ENCODE results near the gene TIMM9. TPM values are rescaled to one million over a fixed set of nuclear protein-coding genes. Genes with fewer than 3 reads are reported as not detected.
A peak's percentile ranks its signal among the peaks of the same experiment; 100 is the strongest.
"Not testable (repeated sequence)": the region's sequence is repeated elsewhere in the genome, so short reads cannot be mapped to it uniquely, and the experiment has no call there.

The TIMM9 gene
- total RNA-seq, 6 experiments from 2014 or later, result 10.3 to 44.4 (median 18.2) TPM

GRCh38 chr14:58428118-58428683, 870 bp upstream of the TIMM9 start:
- ATAC-seq, result peak; percentile 35 to 49 (median 44)
- H3K4me1 ChIP-seq, result peaks cover 0 to 26% (median 7%) of the 10 kb centered on the region in 4 donors
- intact Hi-C loops (cut with DNase I), result no loop called here
- H3K4me3 ChIP-seq, result peak overlapping the region; percentile 67 to 88 (median 73)
- H3K36me3 ChIP-seq, result peaks cover 0 to 19% (median 3%) of the 10 kb centered on the region in 4 donors
- H3K9me3 ChIP-seq, result no peaks in the 10 kb centered on the region
- no peak for TF ChIP-seq POLR2A (IDR thresholded peaks at IDR 0.05)
- TF ChIP-seq, protein P1, sequence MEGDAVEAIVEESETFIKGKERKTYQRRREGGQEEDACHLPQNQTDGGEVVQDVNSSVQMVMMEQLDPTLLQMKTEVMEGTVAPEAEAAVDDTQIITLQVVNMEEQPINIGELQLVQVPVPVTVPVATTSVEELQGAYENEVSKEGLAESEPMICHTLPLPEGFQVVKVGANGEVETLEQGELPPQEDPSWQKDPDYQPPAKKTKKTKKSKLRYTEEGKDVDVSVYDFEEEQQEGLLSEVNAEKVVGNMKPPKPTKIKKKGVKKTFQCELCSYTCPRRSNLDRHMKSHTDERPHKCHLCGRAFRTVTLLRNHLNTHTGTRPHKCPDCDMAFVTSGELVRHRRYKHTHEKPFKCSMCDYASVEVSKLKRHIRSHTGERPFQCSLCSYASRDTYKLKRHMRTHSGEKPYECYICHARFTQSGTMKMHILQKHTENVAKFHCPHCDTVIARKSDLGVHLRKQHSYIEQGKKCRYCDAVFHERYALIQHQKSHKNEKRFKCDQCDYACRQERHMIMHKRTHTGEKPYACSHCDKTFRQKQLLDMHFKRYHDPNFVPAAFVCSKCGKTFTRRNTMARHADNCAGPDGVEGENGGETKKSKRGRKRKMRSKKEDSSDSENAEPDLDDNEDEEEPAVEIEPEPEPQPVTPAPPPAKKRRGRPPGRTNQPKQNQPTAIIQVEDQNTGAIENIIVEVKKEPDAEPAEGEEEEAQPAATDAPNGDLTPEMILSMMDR (IDR thresholded peaks at IDR 0.05), result no peak
- WGBS (ENCODE audit: insufficient coverage, low coverage, low lambda C conversion rate, missing lambda C conversion rate), result under 1% methylated on average over 10 of the region's 10 CpGs
- H3K27me3 ChIP-seq, result no peaks in the 10 kb centered on the region
- no peak for DNase-seq
- H3K27ac ChIP-seq, result peak overlapping the region; percentile 87 to 98 (median 96)

GRCh38 chr14:58426670-58427280, 556 bp downstream of the TIMM9 start:
- H3K27me3 ChIP-seq, result no peaks in the 10 kb centered on the region
- peak overlapping the region; percentile 67 to 88 (median 73) for H3K4me3 ChIP-seq
- intact Hi-C loops (cut with DNase I), result no loop called here
- ATAC-seq (peak; percentile 72 to 79 (median 78)), DNase-seq (peak; percentile 60 to 76 (median 68))
- H3K4me1 ChIP-seq, result peaks cover 0 to 26% (median 7%) of the 10 kb centered on the region in 4 donors
- TF ChIP-seq POLR2A (IDR thresholded peaks at IDR 0.05), result no peak
- TF ChIP-seq, protein P1 (IDR thresholded peaks at IDR 0.05), result no peak
- H3K9me3 ChIP-seq, result no peaks in the 10 kb centered on the region
- 0% methylated on average over 20 of the region's 35 CpGs for WGBS (ENCODE audit: insufficient coverage, low coverage, low lambda C conversion rate, missing lambda C conversion rate)
- H3K27ac ChIP-seq, result peak overlapping the region; percentile 87 to 98 (median 96)
- H3K36me3 ChIP-seq, result peaks cover 0 to 10% (median 2%) of the 10 kb centered on the region in 4 donors

DNA sequence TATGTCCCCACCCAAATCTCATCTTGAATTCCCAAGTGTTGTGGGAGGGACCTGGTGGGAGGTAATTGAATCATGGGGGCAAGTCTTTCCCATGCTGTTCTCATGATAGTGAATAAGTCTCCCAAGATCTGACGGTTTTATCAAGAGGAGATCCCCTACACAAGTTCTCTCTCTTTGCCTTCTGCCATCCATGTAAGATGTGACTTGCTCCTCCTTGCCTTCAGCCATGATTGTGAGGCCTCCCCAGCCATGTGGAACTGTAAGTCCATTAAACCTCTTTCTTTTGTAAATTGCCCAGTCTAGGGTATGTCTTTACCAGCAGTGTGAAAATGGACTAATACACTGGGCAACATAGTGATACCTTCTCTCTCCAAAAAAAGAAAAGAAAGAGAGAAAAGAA, 10.4 kb downstream of the TIMM9 start:
- peaks cover 0 to 17% (median 0%) of the 10 kb centered on the region in 4 donors for H3K36me3 ChIP-seq

DNA sequence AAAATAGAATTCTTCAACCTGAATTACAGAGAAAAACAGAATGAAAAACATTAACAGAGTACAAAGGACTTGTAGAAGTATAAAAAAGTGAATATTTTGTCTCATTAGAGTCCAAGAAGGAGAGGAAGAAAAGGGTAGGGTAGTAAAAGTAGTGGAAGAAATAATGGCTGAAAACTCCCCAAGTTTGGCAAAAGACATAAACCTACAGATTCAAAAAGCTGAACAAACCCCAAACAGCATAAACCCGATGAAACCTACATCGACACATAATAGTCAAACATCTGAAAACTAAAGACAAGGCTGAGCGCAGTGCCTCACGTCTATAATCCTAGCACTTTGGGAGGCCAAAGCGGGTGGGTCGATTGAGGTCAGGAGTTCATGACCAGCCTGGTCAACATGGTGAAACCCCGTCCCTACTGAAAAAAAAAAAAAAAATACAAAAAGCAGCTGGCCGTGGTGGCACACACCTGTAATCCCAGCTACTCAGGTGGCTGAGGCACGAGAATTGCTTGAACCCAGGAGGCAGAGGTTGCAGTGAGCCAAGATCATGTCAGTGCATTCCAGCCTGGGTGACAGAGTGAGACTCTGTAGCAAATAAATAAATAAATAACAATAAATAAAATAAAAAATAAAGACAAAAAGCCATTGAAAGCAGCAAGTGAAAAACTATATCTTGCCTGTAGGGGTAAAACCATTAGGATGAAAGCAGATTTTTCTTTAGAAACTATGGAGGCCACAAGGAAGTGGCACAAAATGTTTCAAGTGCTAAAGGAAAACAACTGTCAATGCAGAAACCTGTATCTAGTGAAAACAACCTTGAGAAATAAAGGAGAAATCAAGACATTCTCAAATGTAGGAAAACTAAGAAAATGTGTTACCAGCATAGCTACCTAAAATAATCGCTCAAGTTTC, 11.4 kb downstream of the TIMM9 start:
- Histone ChIP-seq H3K27me3 (no peaks in the 10 kb centered on the region), H3K27ac (no peak overlapping the region), H3K36me3 (peaks cover 0 to 16% (median 4%) of the 10 kb centered on the region in 4 donors), H3K4me3 (no peak overlapping the region), H3K9me3 (no peaks in the 10 kb centered on the region), H3K4me1 (no peaks in the 10 kb centered on the region)
- DNase-seq, result no peak
- WGBS (ENCODE audit: insufficient coverage, low coverage, low lambda C conversion rate, missing lambda C conversion rate), result 50% methylated on average over 10 of the region's 10 CpGs
- intact Hi-C loops (cut with DNase I), result no loop called here
- no peak for TF ChIP-seq POLR2A (IDR thresholded peaks at IDR 0.05)
- TF ChIP-seq, protein P1 (IDR thresholded peaks at IDR 0.05), result no peak
- peak in 3 of 4 donors; percentile 54 to 65 (median 54) for ATAC-seq

More for the DNA sequence above, 10.4 kb downstream of the TIMM9 start:
- DNase-seq; H3K9me3 ChIP-seq; H3K4me3 ChIP-seq; ATAC-seq; intact Hi-C loops (cut with DNase I); H3K27me3 ChIP-seq; H3K4me1 ChIP-seq; H3K27ac ChIP-seq: not testable (repeated sequence)
- WGBS (ENCODE audit: insufficient coverage, low coverage, low lambda C conversion rate, missing lambda C conversion rate), result no CpG with 5 or more reads among the region's 1 CpG

Measured in right lobe of liver (tissue), 6 donors.